Sigmoid colon (tissue), 3 donors: ENCODE results near the gene SULT4A1.

ENCODE experiments used
- CTCF ChIP-seq, 4 experiments: fragments of 450-650 bp in 3 of 4; fragments of 200-600 bp in 1 of 4; IDR thresholded peaks; one replicate each; pipeline ENCODE4 v1.5.1; 2016 to 2019; ENCODE audit warnings: antibody characterized with exemption in 4 of 4, mild to moderate bottlenecking in 3 of 4, moderate library complexity in 2 of 4
- POLR2A ChIP-seq, 2 donors: fragments of 450-650 bp; IDR thresholded peaks; one replicate each; pipeline ENCODE4 v1.6.1; 2016; ENCODE audit warnings: antibody characterized with exemption in 2 of 2, mild to moderate bottlenecking in 2 of 2, moderate library complexity in 2 of 2

GRCh38 chr22:43869799-43870198 lies 7.5 kb upstream of the SULT4A1 start:
- TF ChIP-seq CTCF (IDR thresholded peaks at IDR 0.05) = no peak
- no peak for TF ChIP-seq POLR2A (IDR thresholded peaks at IDR 0.05)
